H1 (cell line): ENCODE measurements around the gene MACROD2. TPM values are rescaled to one million over a fixed set of nuclear protein-coding genes. Genes with fewer than 3 reads are reported as not detected.

Experiments used
- BCL11A ChIP-seq, 2 experiments: IDR thresholded peaks; one replicate each; pipeline ENCODE4 v1.6.1; 2011; ENCODE audit warnings: low read depth in 2 of 2, low read length in 2 of 2, mild to moderate bottlenecking in 2 of 2
- JUND ChIP-seq: IDR thresholded peaks from 2 replicates; pipeline ENCODE4 v1.6.1; 2011; ENCODE audit warnings: mild to moderate bottlenecking, improper control_type of control experiment, low read length
- PHF8 ChIP-seq: fragments of 200-600 bp; sonication (generic); conservative IDR thresholded peaks from 2 replicates; pipeline ENCODE4 v1.7.1; 2012; ENCODE audit warnings: low read depth, mild to moderate bottlenecking, inconsistent platforms, low read length, moderate library complexity
- RNF2 ChIP-seq: fragments of 200-900, 300-1000 bp; sonication (generic); IDR thresholded peaks from 2 replicates; pipeline ENCODE4 v1.7.1; 2016; ENCODE audit warnings: borderline replicate concordance, low read depth, mild to moderate bottlenecking, antibody characterized with exemption, low read length; ENCODE audit not compliant: poor library complexity, severe bottlenecking; ENCODE audit errors: missing control alignments
- SP4 ChIP-seq: IDR thresholded peaks from 2 replicates; pipeline ENCODE4 v1.6.1; 2012; ENCODE audit warnings: low read length, inconsistent platforms
- TAF7 ChIP-seq: optimal IDR thresholded peaks from 2 replicates; pipeline ENCODE3; 2011; ENCODE audit warnings: low read depth, mild to moderate bottlenecking, inconsistent platforms, low read length, moderate library complexity, borderline replicate concordance
- TEAD4 ChIP-seq: IDR thresholded peaks from 2 replicates; pipeline ENCODE4 v1.6.1; 2012; ENCODE audit warnings: low read depth, low read length, inconsistent platforms, mixed read lengths
- polyA plus RNA-seq, 7 experiments: library from polyadenylated mRNA; depleted of rRNA in 3 of 7; stranded (reverse) in 5 of 7; unstranded in 2 of 7; fragments of >200 nt in 5 of 7; fragments of 200-250 nt in 2 of 7; gene quantifications; 1 replicate in 5 of 7; 2 replicates in 1 of 7; 4 replicates in 1 of 7; pipeline versions ENCODE4 v1.2.1 to v1.2.3, GENCODE V29; 2011 to 2013; ENCODE audit warnings: missing spikeins in 2 of 7, mixed read lengths in 2 of 7
- total RNA-seq: library from RNA; stranded (reverse); fragmentation: NEBNext Ultra II Directional; extraction: Animal tissue kit (Norgen Biotek cat#: 25700); gene quantifications from 2 replicates; pipeline ENCODE4 v1.2.1, GENCODE V29; 2021
- TF ChIP-seq, protein P1 (sequence below): IDR thresholded peaks from 2 replicates; pipeline ENCODE4 v1.6.1; 2011; ENCODE audit warnings: low read length, improper control_type of control experiment
- TF ChIP-seq, protein P2 (sequence below): IDR thresholded peaks from 2 replicates; pipeline ENCODE4 v1.6.1; 2012; ENCODE audit warnings: inconsistent platforms

MACROD2 gene
- total and polyA plus RNA-seq, 2 of the 8 experiments (the other 6 are each of a cell fraction or from before 2014, with no cell fraction given) = 0.70 to 3.9 TPM

DNA sequence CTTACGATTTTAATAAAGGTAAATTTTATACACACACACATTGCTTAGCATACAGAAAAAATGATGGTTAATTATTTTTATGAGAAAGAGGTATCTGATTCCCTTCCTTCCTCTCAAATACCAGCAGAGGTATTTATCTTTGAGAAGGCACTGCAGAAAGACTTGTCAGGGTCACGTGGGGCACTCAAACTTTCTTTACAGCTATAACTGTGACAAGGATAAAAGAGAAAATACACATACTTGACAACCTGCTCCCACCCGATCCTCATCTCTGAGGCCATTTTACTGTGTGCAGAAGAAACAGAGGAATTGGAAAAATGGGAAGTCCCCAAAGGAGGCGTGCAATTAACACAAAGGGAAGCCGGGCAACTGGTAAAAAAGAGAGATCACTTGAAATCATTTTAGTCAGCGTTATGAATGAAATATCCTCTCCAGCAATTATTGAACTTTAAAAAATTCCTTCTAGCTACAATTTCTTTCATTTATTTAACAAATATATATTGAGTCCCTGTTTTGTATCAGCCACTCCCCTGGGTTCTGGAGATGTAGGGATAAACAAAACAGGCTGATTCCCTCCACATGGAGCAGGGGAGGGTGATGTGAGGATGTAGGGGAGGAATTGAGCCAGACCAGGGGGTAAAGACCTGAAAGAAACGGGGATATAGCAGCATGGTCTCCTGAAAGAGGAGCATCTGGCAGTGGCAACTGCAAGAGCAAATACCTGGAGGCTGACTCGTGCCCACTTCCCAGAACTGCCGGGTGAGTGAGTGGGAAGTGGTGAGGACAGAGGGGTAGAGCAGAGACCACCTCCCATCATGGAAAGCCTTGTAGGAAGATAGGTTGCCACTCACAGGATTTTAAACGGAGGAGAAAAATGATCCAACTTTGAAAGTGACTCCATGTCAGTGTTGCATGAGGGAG, 2067.6 kb downstream of the MACROD2 start (continued):
- TF ChIP-seq, protein P1, sequence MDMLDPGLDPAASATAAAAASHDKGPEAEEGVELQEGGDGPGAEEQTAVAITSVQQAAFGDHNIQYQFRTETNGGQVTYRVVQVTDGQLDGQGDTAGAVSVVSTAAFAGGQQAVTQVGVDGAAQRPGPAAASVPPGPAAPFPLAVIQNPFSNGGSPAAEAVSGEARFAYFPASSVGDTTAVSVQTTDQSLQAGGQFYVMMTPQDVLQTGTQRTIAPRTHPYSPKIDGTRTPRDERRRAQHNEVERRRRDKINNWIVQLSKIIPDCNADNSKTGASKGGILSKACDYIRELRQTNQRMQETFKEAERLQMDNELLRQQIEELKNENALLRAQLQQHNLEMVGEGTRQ = no peak
- TF ChIP-seq JUND (no peak), TAF7 (no peak), SP4 (no peak), BCL11A (IDR thresholded peaks at IDR 0.05; ENCODE audit: low read depth in 2 of 2, low read length in 2 of 2) (no peak), TEAD4 (no peak), RNF2 (no peak), PHF8 (no peak)
- TF ChIP-seq, protein P2, sequence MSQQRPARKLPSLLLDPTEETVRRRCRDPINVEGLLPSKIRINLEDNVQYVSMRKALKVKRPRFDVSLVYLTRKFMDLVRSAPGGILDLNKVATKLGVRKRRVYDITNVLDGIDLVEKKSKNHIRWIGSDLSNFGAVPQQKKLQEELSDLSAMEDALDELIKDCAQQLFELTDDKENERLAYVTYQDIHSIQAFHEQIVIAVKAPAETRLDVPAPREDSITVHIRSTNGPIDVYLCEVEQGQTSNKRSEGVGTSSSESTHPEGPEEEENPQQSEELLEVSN = no peak
